ENCODE data around the gene HSD17B14.

GRCh38 chr19:48777720-48778119 lies 58.6 kb downstream of the HSD17B14 start:
- no peak for TF ChIP-seq POLR2A (IDR thresholded peaks at IDR 0.05)
- TF ChIP-seq, protein P1, sequence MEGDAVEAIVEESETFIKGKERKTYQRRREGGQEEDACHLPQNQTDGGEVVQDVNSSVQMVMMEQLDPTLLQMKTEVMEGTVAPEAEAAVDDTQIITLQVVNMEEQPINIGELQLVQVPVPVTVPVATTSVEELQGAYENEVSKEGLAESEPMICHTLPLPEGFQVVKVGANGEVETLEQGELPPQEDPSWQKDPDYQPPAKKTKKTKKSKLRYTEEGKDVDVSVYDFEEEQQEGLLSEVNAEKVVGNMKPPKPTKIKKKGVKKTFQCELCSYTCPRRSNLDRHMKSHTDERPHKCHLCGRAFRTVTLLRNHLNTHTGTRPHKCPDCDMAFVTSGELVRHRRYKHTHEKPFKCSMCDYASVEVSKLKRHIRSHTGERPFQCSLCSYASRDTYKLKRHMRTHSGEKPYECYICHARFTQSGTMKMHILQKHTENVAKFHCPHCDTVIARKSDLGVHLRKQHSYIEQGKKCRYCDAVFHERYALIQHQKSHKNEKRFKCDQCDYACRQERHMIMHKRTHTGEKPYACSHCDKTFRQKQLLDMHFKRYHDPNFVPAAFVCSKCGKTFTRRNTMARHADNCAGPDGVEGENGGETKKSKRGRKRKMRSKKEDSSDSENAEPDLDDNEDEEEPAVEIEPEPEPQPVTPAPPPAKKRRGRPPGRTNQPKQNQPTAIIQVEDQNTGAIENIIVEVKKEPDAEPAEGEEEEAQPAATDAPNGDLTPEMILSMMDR (IDR thresholded peaks at IDR 0.05), result no peak
